Esophagus squamous epithelium (tissue), 4 donors: ENCODE results near the gene SUPV3L1.

Experiments
- POLR2A ChIP-seq, 4 donors: fragments of 450-650 bp; IDR thresholded peaks; one replicate each; pipeline ENCODE4 v1.6.1; 2017; ENCODE audit warnings: antibody characterized with exemption in 4 of 4, mild to moderate bottlenecking in 4 of 4, moderate library complexity in 3 of 4
- TF ChIP-seq, protein P1 (sequence below), 6 experiments: fragments of 450-650 bp in 4 of 6; fragments of 200-600 bp in 2 of 6; sonication (generic) in 2 of 6; IDR thresholded peaks; one replicate each; pipeline ENCODE4 v1.5.1; 2016 to 2019; ENCODE audit warnings: antibody characterized with exemption in 6 of 6, mild to moderate bottlenecking in 4 of 6, moderate library complexity in 4 of 6

DNA sequence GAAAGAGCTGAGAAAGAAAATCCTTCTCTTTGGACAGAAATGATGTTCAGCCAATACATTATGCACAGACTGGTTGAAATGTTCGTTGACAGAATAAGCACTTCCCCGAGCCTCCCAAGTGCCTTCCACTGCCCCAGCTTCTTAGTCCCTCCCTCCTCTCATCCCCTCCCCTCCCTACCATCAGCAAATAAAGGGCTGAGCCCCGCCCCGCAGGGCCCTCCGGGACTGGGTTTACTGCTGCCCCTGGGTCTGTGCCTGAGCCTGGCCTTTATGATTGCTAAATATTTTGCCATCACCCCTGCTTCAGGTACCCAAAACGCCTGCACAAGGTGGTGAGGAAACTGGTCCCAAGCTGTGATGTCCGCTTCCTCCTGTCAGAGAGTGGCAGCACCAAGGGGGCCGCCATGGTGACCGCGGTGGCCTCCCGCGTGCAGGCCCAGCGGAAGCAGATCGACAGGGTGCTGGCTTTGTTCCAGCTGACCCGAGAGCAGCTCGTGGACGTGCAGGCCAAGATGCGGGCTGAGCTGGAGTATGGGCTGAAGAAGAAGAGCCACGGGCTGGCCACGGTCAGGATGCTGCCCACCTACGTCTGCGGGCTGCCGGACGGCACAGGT is 68.2 kb downstream of the SUPV3L1 start:
- TF ChIP-seq, protein P1, sequence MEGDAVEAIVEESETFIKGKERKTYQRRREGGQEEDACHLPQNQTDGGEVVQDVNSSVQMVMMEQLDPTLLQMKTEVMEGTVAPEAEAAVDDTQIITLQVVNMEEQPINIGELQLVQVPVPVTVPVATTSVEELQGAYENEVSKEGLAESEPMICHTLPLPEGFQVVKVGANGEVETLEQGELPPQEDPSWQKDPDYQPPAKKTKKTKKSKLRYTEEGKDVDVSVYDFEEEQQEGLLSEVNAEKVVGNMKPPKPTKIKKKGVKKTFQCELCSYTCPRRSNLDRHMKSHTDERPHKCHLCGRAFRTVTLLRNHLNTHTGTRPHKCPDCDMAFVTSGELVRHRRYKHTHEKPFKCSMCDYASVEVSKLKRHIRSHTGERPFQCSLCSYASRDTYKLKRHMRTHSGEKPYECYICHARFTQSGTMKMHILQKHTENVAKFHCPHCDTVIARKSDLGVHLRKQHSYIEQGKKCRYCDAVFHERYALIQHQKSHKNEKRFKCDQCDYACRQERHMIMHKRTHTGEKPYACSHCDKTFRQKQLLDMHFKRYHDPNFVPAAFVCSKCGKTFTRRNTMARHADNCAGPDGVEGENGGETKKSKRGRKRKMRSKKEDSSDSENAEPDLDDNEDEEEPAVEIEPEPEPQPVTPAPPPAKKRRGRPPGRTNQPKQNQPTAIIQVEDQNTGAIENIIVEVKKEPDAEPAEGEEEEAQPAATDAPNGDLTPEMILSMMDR (IDR thresholded peaks at IDR 0.05), result no peak
- TF ChIP-seq POLR2A (IDR thresholded peaks at IDR 0.05), result no peak
